Neural crest cell (in vitro differentiated cells): ENCODE data around the gene RNF130. TPM values are rescaled to one million over a fixed set of nuclear protein-coding genes. Genes with fewer than 3 reads are reported as not detected.

ENCODE experiments used
- DNase-seq: peaks from one replicate; pipeline ENCODE4 v3.0.0; 2021; ENCODE audit warnings: low read depth, mixed read lengths, low spot score
- H3K27ac Mint-ChIP-seq: one replicate; pipeline ENCODE4 v1.8.0; 2021; ENCODE audit warnings: mild to moderate bottlenecking, mixed read lengths; ENCODE audit not compliant: unreplicated experiment
- H3K27me3 Mint-ChIP-seq: 2 replicates; pipeline ENCODE4 v1.8.0; 2021; ENCODE audit warnings: low read depth, mild to moderate bottlenecking, mixed read lengths
- H3K36me3 Mint-ChIP-seq: 2 replicates; pipeline ENCODE4 v1.8.0; 2021; ENCODE audit warnings: low read depth, mild to moderate bottlenecking, mixed read lengths
- H3K4me1 Mint-ChIP-seq: 2 replicates; pipeline ENCODE4 v1.8.0; 2021; ENCODE audit warnings: mixed read lengths
- H3K4me3 Mint-ChIP-seq: one replicate; pipeline ENCODE4 v1.8.0; 2021; ENCODE audit warnings: mild to moderate bottlenecking, mixed read lengths
- H3K9me3 Mint-ChIP-seq: 2 replicates; pipeline ENCODE4 v1.8.0; 2021; ENCODE audit warnings: mixed read lengths
- CTCF ChIP-seq: fragments of 200-600 bp; sonication (generic); conservative IDR thresholded peaks from 2 replicates; pipeline ENCODE4 v1.5.0; 2021; ENCODE audit warnings: antibody characterized with exemption, mild to moderate bottlenecking
- total RNA-seq: library from RNA; stranded (reverse); gene quantifications from 2 replicates; pipeline ENCODE4 v1.2.1, GENCODE V29; 2021

The RNF130 gene
- total RNA-seq, 1 donor from 2014 or later: 113 TPM

DNA sequence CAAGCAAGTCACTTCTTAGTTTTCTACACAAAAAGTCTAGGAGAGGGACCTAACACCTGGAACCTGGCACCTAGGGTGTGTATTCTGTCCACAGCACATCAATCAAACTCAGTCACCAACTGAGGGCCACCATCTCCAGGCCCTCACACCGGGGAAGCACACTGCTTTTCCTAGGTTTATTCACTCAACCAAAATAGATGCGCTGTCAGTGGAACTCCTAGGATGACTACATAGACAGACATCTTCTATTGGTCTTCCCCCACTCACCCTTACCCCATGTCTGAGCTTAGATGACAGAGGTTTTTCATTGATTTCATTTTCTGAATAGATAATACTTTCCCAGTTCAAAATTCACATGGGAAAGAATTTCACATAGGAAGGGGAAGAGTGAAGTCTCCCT is 59.2 kb downstream of the RNF130 start:
- Mint-ChIP-seq H3K9me3 (no peaks in the 10 kb centered on the region), H3K4me3 (no peak overlapping the region), H3K27ac (no peak overlapping the region), H3K36me3 (peaks cover 23% of the 10 kb centered on the region), H3K4me1 (peaks cover 27% of the 10 kb centered on the region), H3K27me3 (no peaks in the 10 kb centered on the region)
- no peak for DNase-seq
- TF ChIP-seq CTCF: no peak

DNA sequence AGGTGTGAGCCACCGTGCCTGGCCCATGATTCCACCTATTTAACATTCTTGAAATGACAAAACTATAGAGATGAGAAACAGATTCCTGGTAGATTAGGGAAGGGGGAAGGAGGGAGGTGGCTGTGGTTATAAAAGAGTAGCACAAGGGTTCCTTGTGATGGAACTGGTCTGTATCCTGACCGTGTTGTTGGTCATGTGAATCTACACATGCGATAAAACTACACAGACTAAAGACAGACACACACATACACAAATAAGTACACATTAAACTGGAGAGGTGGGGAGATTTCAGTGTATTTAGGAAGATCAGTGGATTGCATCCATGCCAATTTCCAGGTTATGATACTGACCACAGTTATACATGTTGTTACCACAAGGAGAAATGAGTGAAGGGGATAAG is 60.9 kb downstream of the RNF130 start:
- no peak for TF ChIP-seq CTCF
- H3K4me1 Mint-ChIP-seq: peaks cover 29% of the 10 kb centered on the region
- no peaks in the 10 kb centered on the region for H3K27me3 Mint-ChIP-seq
- DNase-seq: no peak
- no peaks in the 10 kb centered on the region for H3K9me3 Mint-ChIP-seq
- H3K4me3 Mint-ChIP-seq: no peak overlapping the region
- peaks cover 15% of the 10 kb centered on the region for H3K36me3 Mint-ChIP-seq
- H3K27ac Mint-ChIP-seq: no peak overlapping the region

DNA sequence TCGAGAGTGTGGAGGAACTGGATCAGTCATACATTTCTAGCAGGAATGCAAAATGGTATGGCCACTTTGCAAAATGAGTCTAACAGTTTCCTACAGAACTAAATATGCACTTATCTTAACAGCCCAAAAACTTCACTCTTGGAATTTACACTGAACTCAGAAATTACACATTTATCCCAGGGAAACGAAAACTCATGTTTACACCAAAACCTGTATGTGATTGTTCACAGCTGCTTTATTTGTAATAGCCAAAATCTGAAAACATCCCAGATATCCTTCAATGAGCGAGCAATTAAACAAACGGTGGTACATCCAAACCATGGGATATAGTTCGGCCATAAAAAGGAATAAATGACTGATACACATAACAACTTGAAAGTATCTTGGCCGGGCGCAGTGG is 62.0 kb downstream of the RNF130 start:
- Mint-ChIP-seq H3K9me3 (no peaks in the 10 kb centered on the region), H3K27ac (peak overlapping the region; percentile 76), H3K27me3 (no peaks in the 10 kb centered on the region), H3K4me3 (no peak overlapping the region), H3K4me1 (peaks cover 40% of the 10 kb centered on the region), H3K36me3 (peaks cover 15% of the 10 kb centered on the region)
- no peak for TF ChIP-seq CTCF
- no peak for DNase-seq

- H3K27me3 Mint-ChIP-seq: no peaks in the 10 kb centered on the region
- H3K9me3 Mint-ChIP-seq: no peaks in the 10 kb centered on the region
- no peak for DNase-seq
- no peak for TF ChIP-seq CTCF
- H3K4me3 Mint-ChIP-seq: no peak overlapping the region
- peaks cover 44% of the 10 kb centered on the region for H3K4me1 Mint-ChIP-seq
- H3K36me3 Mint-ChIP-seq: peaks cover 15% of the 10 kb centered on the region
- H3K27ac Mint-ChIP-seq: no peak overlapping the region
These were observed 63.1 kb downstream of the RNF130 start for GRCh38 chr5:180008433-180008832.

DNA sequence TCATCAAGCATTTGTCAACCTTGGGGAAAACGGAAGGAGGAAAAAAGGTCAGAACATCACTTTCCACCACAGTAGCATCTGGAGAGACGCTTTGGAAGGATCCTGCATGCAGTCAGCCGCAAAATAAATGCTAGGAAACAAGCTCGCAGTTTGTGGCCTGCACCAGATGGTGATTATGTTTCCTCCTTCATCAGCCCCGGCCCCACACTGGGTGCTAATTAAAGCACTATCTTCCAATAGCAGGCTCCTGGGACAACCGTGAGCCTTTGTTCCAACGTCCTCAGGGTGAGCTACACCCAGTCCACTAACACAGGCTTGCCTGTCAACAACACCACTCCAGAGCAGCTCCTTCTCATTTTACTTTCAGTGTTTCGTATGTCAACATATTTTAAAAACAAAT is 64.0 kb downstream of the RNF130 start:
- no peak overlapping the region for H3K4me3 Mint-ChIP-seq
- no peaks in the 10 kb centered on the region for H3K27me3 Mint-ChIP-seq
- peaks cover 11% of the 10 kb centered on the region for H3K36me3 Mint-ChIP-seq
- H3K9me3 Mint-ChIP-seq: no peaks in the 10 kb centered on the region
- no peak for TF ChIP-seq CTCF
- H3K27ac Mint-ChIP-seq: peak overlapping the region; percentile 29
- peaks cover 44% of the 10 kb centered on the region for H3K4me1 Mint-ChIP-seq
- DNase-seq: no peak

- Mint-ChIP-seq H3K9me3 (no peaks in the 10 kb centered on the region), H3K27ac (no peak overlapping the region), H3K4me3 (no peak overlapping the region), H3K36me3 (peaks cover 18% of the 10 kb centered on the region), H3K27me3 (no peaks in the 10 kb centered on the region), H3K4me1 (peaks cover 44% of the 10 kb centered on the region)
- DNase-seq: no peak
- TF ChIP-seq CTCF: no peak
These were observed 65.4 kb downstream of the RNF130 start for GRCh38 chr5:180006141-180006540.
